SK-N-SH (cell line): ENCODE data around the gene ADRA2B. TPM values are rescaled to one million over a fixed set of nuclear protein-coding genes. Genes with fewer than 3 reads are reported as not detected.

Experiments used
- CTCF ChIA-PET: fragments of 300-600, 350-600 bp; formaldehyde crosslinking; extraction: SDS; loops from one replicate; lab custom pipeline; 2021; lab: Yijun Ruan, JAX
- POLR2A ChIA-PET: fragments of 350-600 bp; sonication (Branson Sonifier 250); formaldehyde crosslinking; extraction: SDS; loops from one replicate; lab custom pipeline; 2020; ENCODE audit warnings: antibody characterized with exemption, inconsistent platforms; lab: Yijun Ruan, JAX
- DNase-seq: peaks from one replicate; pipeline ENCODE4 v3.0.0; 2012
- H2AFZ ChIP-seq: fragments of 200-600 bp; sonication (generic); 2 replicates; pipeline ENCODE4 v1.8.1; 2016; ENCODE audit warnings: antibody characterized with exemption, mild to moderate bottlenecking, low read depth
- H3F3A ChIP-seq: fragments of 200-600 bp; sonication (generic); replicated peaks from 2 replicates; pipeline ENCODE3; 2016; ENCODE audit warnings: antibody characterized with exemption, mild to moderate bottlenecking; ENCODE audit not compliant: insufficient read depth
- H3K27ac ChIP-seq, 2 experiments: fragments of 200-500 bp in 1 of 2; fragments of 200-600 bp in 1 of 2; sonication (Bioruptor generic) in 1 of 2; sonication (generic), shearing (Covaris generic) in 1 of 2; 2 replicates each; pipeline versions ENCODE4 v1.5.1 to v1.6.1; 2014 to 2016; ENCODE audit warnings: low read depth in 2 of 2, inconsistent platforms in 1 of 2, low read length in 1 of 2, mild to moderate bottlenecking in 1 of 2, mixed read lengths in 1 of 2
- H3K27me3 ChIP-seq: fragments of 200-600 bp; sonication (generic), shearing (Covaris generic); 2 replicates; pipeline ENCODE4 v1.6.1; 2016; ENCODE audit warnings: mixed run types; ENCODE audit not compliant: insufficient read depth
- H3K36me3 ChIP-seq, 2 experiments: fragments of 200-500 bp in 1 of 2; fragments of 200-600 bp in 1 of 2; sonication (Bioruptor generic) in 1 of 2; sonication (generic) in 1 of 2; replicated peaks in 1 of 2; 2 replicates each; pipeline versions ENCODE3 to v1.5.1; 2014 to 2016; ENCODE audit warnings: low read length in 1 of 2, mild to moderate bottlenecking in 1 of 2; ENCODE audit not compliant: insufficient read depth in 2 of 2, control insufficient read depth in 1 of 2
- H3K4me1 ChIP-seq, 2 experiments: fragments of 200-500 bp in 1 of 2; fragments of 200-600 bp in 1 of 2; sonication (Bioruptor generic) in 1 of 2; sonication (generic), shearing (Covaris generic) in 1 of 2; 2 replicates each; pipeline versions ENCODE4 v1.5.1 to v1.6.1; 2014 to 2016; ENCODE audit warnings: low read depth in 1 of 2, low read length in 1 of 2, mixed run types in 1 of 2; ENCODE audit not compliant: insufficient read depth in 2 of 2, control insufficient read depth in 1 of 2
- H3K4me2 ChIP-seq: fragments of 200-600 bp; sonication (generic), shearing (Covaris generic); 2 replicates; pipeline ENCODE4 v1.6.1; 2017; ENCODE audit warnings: mixed run types
- H3K4me3 ChIP-seq, 2 experiments: fragments of 200-500 bp in 1 of 2; fragments of 200-600 bp in 1 of 2; sonication (Bioruptor generic) in 1 of 2; sonication (generic), shearing (Covaris generic) in 1 of 2; 2 replicates each; pipeline versions ENCODE4 v1.5.1 to v1.8.1; 2014 to 2016; ENCODE audit warnings: low read depth in 2 of 2, inconsistent platforms in 1 of 2, low read length in 1 of 2, mild to moderate bottlenecking in 1 of 2, mixed read lengths in 1 of 2, moderate library complexity in 1 of 2
- H3K79me2 ChIP-seq: fragments of 200-600 bp; sonication (generic); 2 replicates; pipeline ENCODE4 v1.8.1; 2017; ENCODE audit warnings: mild to moderate bottlenecking; ENCODE audit not compliant: insufficient read depth
- H3K9ac ChIP-seq: fragments of 200-600 bp; sonication (generic); 2 replicates; pipeline ENCODE4 v1.6.1; 2017; ENCODE audit warnings: mixed run types
- H3K9me2 ChIP-seq: fragments of 200-600 bp; sonication (generic); 2 replicates; pipeline ENCODE4 v1.6.1; 2017; ENCODE audit warnings: mixed run types
- H3K9me3 ChIP-seq: fragments of 200-600 bp; sonication (generic); 2 replicates; pipeline ENCODE4 v1.6.1; 2017; ENCODE audit warnings: mixed run types, mild to moderate bottlenecking, moderate library complexity
- H4K20me1 ChIP-seq: fragments of 200-600 bp; sonication (generic); 2 replicates; pipeline ENCODE4 v1.6.1; 2017; ENCODE audit warnings: mild to moderate bottlenecking, mixed run types; ENCODE audit not compliant: insufficient read depth
- ELF1 ChIP-seq: IDR thresholded peaks from 2 replicates; pipeline ENCODE4 v1.4.0; 2012
- EP300 ChIP-seq, 2 experiments: IDR thresholded peaks; 2 replicates each; pipeline versions ENCODE4 v1.4.0 to v1.6.1; 2012; ENCODE audit warnings: borderline replicate concordance in 1 of 2, low read depth in 1 of 2, low read length in 1 of 2
- FOXM1 ChIP-seq: IDR thresholded peaks from 2 replicates; pipeline ENCODE4 v1.4.0; 2012; ENCODE audit warnings: low read depth, mild to moderate bottlenecking
- MXI1 ChIP-seq: IDR thresholded peaks from 2 replicates; pipeline ENCODE4 v1.6.1; 2012; ENCODE audit warnings: mild to moderate bottlenecking, low read depth, low read length, improper control_type of control experiment
- POLR2AphosphoS5 ChIP-seq: IDR thresholded peaks from 2 replicates; pipeline ENCODE4 v1.6.1; 2012; ENCODE audit warnings: low read depth, low read length
- RCOR1 ChIP-seq: fragments of 150-350 bp; IDR thresholded peaks from 2 replicates; pipeline ENCODE4 v1.6.1; 2017; ENCODE audit warnings: antibody characterized with exemption, low read length
- RFX5 ChIP-seq: IDR thresholded peaks from 2 replicates; pipeline ENCODE4 v1.6.1; 2012; ENCODE audit warnings: mild to moderate bottlenecking, improper control_type of control experiment, low read length
- TEAD4 ChIP-seq: IDR thresholded peaks from 2 replicates; pipeline ENCODE4 v1.4.0; 2012; ENCODE audit warnings: mild to moderate bottlenecking, borderline replicate concordance; ENCODE audit not compliant: insufficient read depth
- YY1 ChIP-seq: IDR thresholded peaks from 2 replicates; pipeline ENCODE4 v1.4.0; 2012; ENCODE audit warnings: low read depth, mild to moderate bottlenecking
- WGBS: methylation state at CpG from one replicate; pipeline ENCODE4 v1.1.6; 2017; ENCODE audit warnings: low lambda C conversion rate; 5-methylcytosine and 5-hydroxymethylcytosine counted together
- polyA plus RNA-seq, 3 experiments: library from polyadenylated mRNA; depleted of rRNA; stranded (reverse); fragments of >200 nt; gene quantifications; 2 replicates each; pipeline ENCODE4 v1.2.3, GENCODE V29; 2012
- TF ChIP-seq, protein P1 (sequence below): IDR thresholded peaks from 2 replicates; pipeline ENCODE4 v1.4.0; 2012; ENCODE audit warnings: low read depth, borderline replicate concordance
- TF ChIP-seq, protein P2 (sequence below): IDR thresholded peaks from 2 replicates; pipeline ENCODE4 v1.4.0; 2012; ENCODE audit warnings: low read depth
- TF ChIP-seq, protein P3 (sequence below): fragments of 150-350 bp; IDR thresholded peaks from 2 replicates; pipeline ENCODE4 v1.6.1; 2017; ENCODE audit warnings: antibody characterized with exemption, low read length, low read depth, borderline replicate concordance
- TF ChIP-seq, protein P4 (sequence below): IDR thresholded peaks from 2 replicates; pipeline ENCODE4; 2012
- TF ChIP-seq, protein P5 (sequence below): fragments of 150-350 bp; IDR thresholded peaks from 2 replicates; pipeline ENCODE4 v1.6.1; 2016; ENCODE audit warnings: mild to moderate bottlenecking, low read depth, low read length

The ADRA2B gene
- polyA plus RNA-seq, 1 of the 3 experiments (the other 2 are of a cell fraction) = not detected

DNA sequence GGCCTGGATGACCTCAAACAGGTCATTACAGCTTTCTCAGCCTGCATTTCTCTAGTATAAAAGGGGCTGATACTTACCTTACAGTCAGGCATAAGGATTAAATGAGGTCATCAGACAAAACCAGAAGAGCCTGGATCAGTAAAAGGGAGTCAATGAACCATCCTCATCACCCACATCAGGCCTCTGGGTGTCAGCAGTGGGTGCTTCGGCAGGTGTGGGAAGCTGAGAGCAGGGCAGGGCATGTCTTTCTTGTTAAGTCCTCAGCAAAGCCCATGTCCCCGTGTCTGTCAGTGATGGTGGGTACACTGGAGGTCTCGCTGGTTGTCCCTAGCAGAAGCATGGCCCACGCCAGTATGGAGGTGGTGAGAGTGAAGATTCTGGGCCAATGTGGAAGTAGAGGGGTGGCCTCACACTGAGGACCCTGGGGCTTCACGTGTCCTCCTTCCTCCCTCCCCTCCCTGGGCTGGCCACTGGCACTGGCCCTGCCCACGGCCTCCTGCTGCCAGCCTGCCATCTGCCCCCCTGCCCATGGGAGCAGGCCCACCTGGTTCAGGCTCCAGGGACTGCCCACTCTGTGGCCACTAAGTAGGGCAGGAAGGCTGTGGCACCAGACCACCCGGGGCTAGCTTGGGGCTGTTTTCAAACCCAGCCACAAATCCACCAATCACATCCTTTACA lies 4.4 kb downstream of the ADRA2B start:
- H3F3A ChIP-seq = no peaks in the 10 kb centered on the region
- H2AFZ ChIP-seq = no peak overlapping the region
- H3K4me3 ChIP-seq = no peak overlapping the region
- no peaks in the 10 kb centered on the region for H3K79me2 ChIP-seq
- 41% methylated on average over 4 of the region's 7 CpGs for WGBS
- H3K9me2 ChIP-seq = no peaks in the 10 kb centered on the region
- H3K4me2 ChIP-seq = no peak overlapping the region
- H3K27me3 ChIP-seq = no peaks in the 10 kb centered on the region
- ChIA-PET CTCF (interaction anchor here (0.8 to 1.4 kb wide), 3 partner anchors 37 to 119 kb away, joined by 3 to 6 read pairs (median 5); no protein-coding TSS in a partner anchor), POLR2A (no interaction called here)
- TF ChIP-seq YY1 (no peak), EP300 (IDR thresholded peaks at IDR 0.05; ENCODE audit: borderline replicate concordance in 1 of 2, low read depth in 1 of 2, low read length in 1 of 2) (no peak), ELF1 (no peak), TEAD4 (no peak)
- TF ChIP-seq, protein P1, sequence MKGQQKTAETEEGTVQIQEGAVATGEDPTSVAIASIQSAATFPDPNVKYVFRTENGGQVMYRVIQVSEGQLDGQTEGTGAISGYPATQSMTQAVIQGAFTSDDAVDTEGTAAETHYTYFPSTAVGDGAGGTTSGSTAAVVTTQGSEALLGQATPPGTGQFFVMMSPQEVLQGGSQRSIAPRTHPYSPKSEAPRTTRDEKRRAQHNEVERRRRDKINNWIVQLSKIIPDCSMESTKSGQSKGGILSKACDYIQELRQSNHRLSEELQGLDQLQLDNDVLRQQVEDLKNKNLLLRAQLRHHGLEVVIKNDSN = no peak
- TF ChIP-seq, protein P2, sequence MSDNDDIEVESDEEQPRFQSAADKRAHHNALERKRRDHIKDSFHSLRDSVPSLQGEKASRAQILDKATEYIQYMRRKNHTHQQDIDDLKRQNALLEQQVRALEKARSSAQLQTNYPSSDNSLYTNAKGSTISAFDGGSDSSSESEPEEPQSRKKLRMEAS = no peak
- TF ChIP-seq, protein P3, sequence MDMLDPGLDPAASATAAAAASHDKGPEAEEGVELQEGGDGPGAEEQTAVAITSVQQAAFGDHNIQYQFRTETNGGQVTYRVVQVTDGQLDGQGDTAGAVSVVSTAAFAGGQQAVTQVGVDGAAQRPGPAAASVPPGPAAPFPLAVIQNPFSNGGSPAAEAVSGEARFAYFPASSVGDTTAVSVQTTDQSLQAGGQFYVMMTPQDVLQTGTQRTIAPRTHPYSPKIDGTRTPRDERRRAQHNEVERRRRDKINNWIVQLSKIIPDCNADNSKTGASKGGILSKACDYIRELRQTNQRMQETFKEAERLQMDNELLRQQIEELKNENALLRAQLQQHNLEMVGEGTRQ = no peak
- H3K36me3 ChIP-seq = no peaks in the 10 kb centered on the region
- H3K4me1 ChIP-seq = peaks cover 0 to 14% of the 10 kb centered on the region in 2 experiments; a peak in 1 of 4 replicates
- no peaks in the 10 kb centered on the region for H3K9me3 ChIP-seq
- no peaks in the 10 kb centered on the region for H4K20me1 ChIP-seq
- H3K27ac ChIP-seq = no peak overlapping the region
- no peak overlapping the region for H3K9ac ChIP-seq
- DNase-seq = no peak

DNA sequence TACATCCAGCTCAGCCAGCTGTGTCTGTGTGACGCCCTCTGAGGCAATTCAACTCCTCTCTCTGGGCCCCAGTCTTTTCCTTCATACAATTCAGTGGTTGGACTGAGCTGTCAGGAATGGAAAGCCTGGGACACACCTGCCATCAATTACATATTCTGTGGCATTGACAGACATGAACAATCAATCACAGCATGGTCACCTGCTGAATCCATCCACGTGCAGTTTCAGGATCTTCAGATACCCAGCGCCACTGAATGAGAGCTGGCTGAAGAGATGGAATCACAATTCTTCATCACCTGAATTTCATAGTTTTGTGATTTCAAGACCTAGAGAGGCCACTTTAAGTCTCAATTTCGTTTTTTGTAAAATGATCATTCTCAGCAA lies 5.1 kb downstream of the ADRA2B start:
- CTCF ChIA-PET = interaction anchor here (0.8 to 1.5 kb wide), 4 partner anchors 36 to 119 kb away, joined by 3 to 6 read pairs (median 6); no protein-coding TSS in a partner anchor
- WGBS = 49% methylated on average over 3 of the region's 4 CpGs

More for the DNA sequence above, 5.1 kb downstream of the ADRA2B start:
- Histone ChIP-seq H3K4me3 (no peak overlapping the region), H3F3A (no peaks in the 10 kb centered on the region), H3K9ac (no peak overlapping the region), H3K9me3 (no peaks in the 10 kb centered on the region), H3K36me3 (no peaks in the 10 kb centered on the region), H3K4me2 (no peak overlapping the region), H3K27ac (no peak overlapping the region), H3K4me1 (peaks cover 0 to 14% of the 10 kb centered on the region in 2 experiments; a peak in 1 of 4 replicates), H3K9me2 (no peaks in the 10 kb centered on the region), H2AFZ (no peak overlapping the region), H3K79me2 (no peaks in the 10 kb centered on the region), H3K27me3 (no peaks in the 10 kb centered on the region), H4K20me1 (no peaks in the 10 kb centered on the region)
- no peak for DNase-seq
- POLR2A ChIA-PET = no interaction called here
- no peak for TF ChIP-seq RCOR1
- TF ChIP-seq, protein P4, sequence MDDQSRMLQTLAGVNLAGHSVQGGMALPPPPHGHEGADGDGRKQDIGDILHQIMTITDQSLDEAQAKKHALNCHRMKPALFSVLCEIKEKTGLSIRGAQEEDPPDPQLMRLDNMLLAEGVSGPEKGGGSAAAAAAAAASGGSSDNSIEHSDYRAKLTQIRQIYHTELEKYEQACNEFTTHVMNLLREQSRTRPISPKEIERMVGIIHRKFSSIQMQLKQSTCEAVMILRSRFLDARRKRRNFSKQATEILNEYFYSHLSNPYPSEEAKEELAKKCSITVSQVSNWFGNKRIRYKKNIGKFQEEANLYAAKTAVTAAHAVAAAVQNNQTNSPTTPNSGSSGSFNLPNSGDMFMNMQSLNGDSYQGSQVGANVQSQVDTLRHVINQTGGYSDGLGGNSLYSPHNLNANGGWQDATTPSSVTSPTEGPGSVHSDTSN = no peak
- TF ChIP-seq POLR2AphosphoS5 = no peak
- no peak for TF ChIP-seq YY1
- no peak for TF ChIP-seq RFX5
- TF ChIP-seq, protein P5, sequence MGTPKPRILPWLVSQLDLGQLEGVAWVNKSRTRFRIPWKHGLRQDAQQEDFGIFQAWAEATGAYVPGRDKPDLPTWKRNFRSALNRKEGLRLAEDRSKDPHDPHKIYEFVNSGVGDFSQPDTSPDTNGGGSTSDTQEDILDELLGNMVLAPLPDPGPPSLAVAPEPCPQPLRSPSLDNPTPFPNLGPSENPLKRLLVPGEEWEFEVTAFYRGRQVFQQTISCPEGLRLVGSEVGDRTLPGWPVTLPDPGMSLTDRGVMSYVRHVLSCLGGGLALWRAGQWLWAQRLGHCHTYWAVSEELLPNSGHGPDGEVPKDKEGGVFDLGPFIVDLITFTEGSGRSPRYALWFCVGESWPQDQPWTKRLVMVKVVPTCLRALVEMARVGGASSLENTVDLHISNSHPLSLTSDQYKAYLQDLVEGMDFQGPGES = no peak
- TF ChIP-seq, protein P2 = no peak
- TF ChIP-seq MXI1 = no peak
- TF ChIP-seq FOXM1 = no peak
- TF ChIP-seq ELF1 = no peak
- no peak for TF ChIP-seq EP300 (IDR thresholded peaks at IDR 0.05; ENCODE audit: borderline replicate concordance in 1 of 2, low read depth in 1 of 2, low read length in 1 of 2)
